Activated naive CD4-positive, alpha-beta T cell (primary cell): ENCODE results near the gene SLC35D3.
"Not testable (repeated sequence)": the region's sequence is repeated elsewhere in the genome, so short reads cannot be mapped to it uniquely, and the experiment has no call there.

ENCODE experiments used
- DNase-seq, 4 experiments: peaks; one replicate each; lab custom pipeline; 2025; lab: John Stamatoyannopoulos, UW

Gene SLC35D3

GRCh38 chr6:136921936-136922684 is at the start of gene SLC35D3:
Gene SLC35D3, plus strand, starts transcription at chr6:136922301. Its CDS starts 128 bp downstream, at chr6:136922429.
- no peak for DNase-seq

GRCh38 chr6:136873748-136874147 is 48.4 kb upstream of the SLC35D3 start:
- no peak for DNase-seq

- not testable (repeated sequence) for DNase-seq
Observed at GRCh38 chr6:136876469-136876868, 45.6 kb upstream of the SLC35D3 start.

- no peak for DNase-seq
Observed at GRCh38 chr6:136880748-136881460, 41.2 kb upstream of the SLC35D3 start.

GRCh38 chr6:136886091-136886490 is 36.0 kb upstream of the SLC35D3 start:
- no peak for DNase-seq

- no peak for DNase-seq
Observed at GRCh38 chr6:136887953-136888352, 34.1 kb upstream of the SLC35D3 start.

GRCh38 chr6:136889271-136890193 is 32.6 kb upstream of the SLC35D3 start:
- no peak for DNase-seq

GRCh38 chr6:136890194-136890839 is 31.8 kb upstream of the SLC35D3 start:
- no peak for DNase-seq

GRCh38 chr6:136890986-136891385 is 31.1 kb upstream of the SLC35D3 start:
- DNase-seq = no peak

- DNase-seq = no peak
Observed at GRCh38 chr6:136893187-136893586, 28.9 kb upstream of the SLC35D3 start.

GRCh38 chr6:136895901-136896300 is 26.2 kb upstream of the SLC35D3 start:
- DNase-seq = no peak

GRCh38 chr6:136897071-136897470 is 25.0 kb upstream of the SLC35D3 start:
- DNase-seq = no peak

- no peak for DNase-seq
Observed at GRCh38 chr6:136901212-136901784, 20.8 kb upstream of the SLC35D3 start.

GRCh38 chr6:136904477-136904876 is 17.6 kb upstream of the SLC35D3 start:
- DNase-seq = not testable (repeated sequence)

GRCh38 chr6:136914947-136915346 is 7.2 kb upstream of the SLC35D3 start:
- DNase-seq = no peak

GRCh38 chr6:136918706-136919105 is 3.4 kb upstream of the SLC35D3 start:
- no peak for DNase-seq

GRCh38 chr6:136920216-136920615 is 1.9 kb upstream of the SLC35D3 start:
- no peak for DNase-seq

- DNase-seq = no peak
Observed at GRCh38 chr6:136920671-136921380, 1.3 kb upstream of the SLC35D3 start.

GRCh38 chr6:136921381-136921935 is 643 bp upstream of the SLC35D3 start:
- no peak for DNase-seq

- no peak for DNase-seq
Observed at GRCh38 chr6:136922685-136923006, 545 bp downstream of the SLC35D3 start.
